HEK293 (cell line): ENCODE results near the gene ATP12A.

Experiments used
- CTCF ChIA-PET: fragments of 350-600 bp; formaldehyde crosslinking; extraction: SDS; loops from one replicate; lab custom pipeline; 2021; ENCODE audit warnings: antibody characterized with exemption; lab: Yijun Ruan, JAX
- POLR2A ChIA-PET: fragments of 300-600 bp; formaldehyde crosslinking; extraction: SDS; loops from one replicate; lab custom pipeline; 2020; ENCODE audit warnings: antibody characterized with exemption, inconsistent platforms; lab: Yijun Ruan, JAX
- H3K27ac ChIP-seq: fragments of 200-500 bp; sonication (Bioruptor generic); 2 replicates; pipeline ENCODE4 v1.5.1; 2014; ENCODE audit warnings: low read depth, low read length, control low read depth, inconsistent platforms; ENCODE audit errors: extremely low read depth
- H3K36me3 ChIP-seq, 2 experiments: fragments of 200-500 bp in 1 of 2; sonication (Bioruptor generic) in 1 of 2; 1 replicate in 1 of 2; 2 replicates in 1 of 2; pipeline ENCODE4 v1.5.1; 2014 to 2017; ENCODE audit warnings: inconsistent platforms in 2 of 2, low read length in 2 of 2; ENCODE audit not compliant: control insufficient read depth in 2 of 2, insufficient read depth in 1 of 2
- H3K4me1 ChIP-seq: fragments of 200-500 bp; sonication (Bioruptor generic); 2 replicates; pipeline ENCODE4 v1.5.1; 2014; ENCODE audit warnings: mild to moderate bottlenecking, low read length, inconsistent platforms; ENCODE audit not compliant: control insufficient read depth, insufficient read depth
- H3K4me3 ChIP-seq: 2 replicates; pipeline ENCODE4 v1.5.1; 2011; ENCODE audit warnings: low read depth, mild to moderate bottlenecking, control low read depth, low read length, moderate library complexity
- H3K9me3 ChIP-seq: fragments of 200-500 bp; sonication (Bioruptor generic); 2 replicates; pipeline ENCODE4 v1.5.1; 2014; ENCODE audit warnings: low read depth, low read length, inconsistent platforms; ENCODE audit not compliant: control insufficient read depth, insufficient read depth
- BCL11B ChIP-seq: fragments of 450-650 bp; formaldehyde crosslinking; IDR thresholded peaks from 2 replicates; pipeline ENCODE4 v1.5.1; 2016; ENCODE audit warnings: low read depth, missing biosample characterization, missing genetic modification characterization
- HOXA7 ChIP-seq: sonication (generic); formaldehyde crosslinking; IDR thresholded peaks from 2 replicates; pipeline ENCODE4 v1.8.1; 2022; ENCODE audit warnings: missing genetic modification reagents, borderline replicate concordance
- MZF1 ChIP-seq: fragments of 450-650 bp; formaldehyde crosslinking; IDR thresholded peaks from 2 replicates; pipeline ENCODE4 v1.5.1; 2017; ENCODE audit warnings: missing biosample characterization, missing genetic modification characterization, borderline replicate concordance
- OSR2 ChIP-seq: fragments of 450-650 bp; formaldehyde crosslinking; IDR thresholded peaks from 2 replicates; pipeline ENCODE4 v1.5.1; 2016; ENCODE audit warnings: missing biosample characterization, missing genetic modification characterization
- REPIN1 ChIP-seq: fragments of 450-650 bp; formaldehyde crosslinking; IDR thresholded peaks from 2 replicates; pipeline ENCODE4 v1.5.1; 2017; ENCODE audit warnings: missing biosample characterization, missing genetic modification characterization, low read depth
- WT1 ChIP-seq: fragments of 450-650 bp; formaldehyde crosslinking; IDR thresholded peaks from 2 replicates; pipeline ENCODE4 v1.5.1; 2016; ENCODE audit warnings: missing biosample characterization, missing genetic modification characterization
- ZBTB8A ChIP-seq: fragments of 450-650 bp; formaldehyde crosslinking; IDR thresholded peaks from 2 replicates; pipeline ENCODE4 v1.5.1; 2016; ENCODE audit warnings: missing biosample characterization, missing genetic modification characterization
- ZEB2 ChIP-seq: fragments of 450-650 bp; formaldehyde crosslinking; IDR thresholded peaks from 2 replicates; pipeline ENCODE4 v1.5.1; 2016; ENCODE audit warnings: missing biosample characterization, missing genetic modification characterization
- ZFP69B ChIP-seq: fragments of 450-650 bp; formaldehyde crosslinking; IDR thresholded peaks from 2 replicates; pipeline ENCODE4 v1.5.1; 2016; ENCODE audit warnings: missing biosample characterization, missing genetic modification characterization
- ZNF324 ChIP-seq: fragments of 450-650 bp; formaldehyde crosslinking; IDR thresholded peaks from 2 replicates; pipeline ENCODE4 v1.5.1; 2016; ENCODE audit warnings: missing biosample characterization, missing genetic modification characterization
- ZNF341 ChIP-seq: fragments of 450-650 bp; formaldehyde crosslinking; IDR thresholded peaks from 2 replicates; pipeline ENCODE4; 2016; ENCODE audit warnings: low read depth, missing biosample characterization, missing genetic modification characterization
- ZNF391 ChIP-seq: fragments of 450-650 bp; formaldehyde crosslinking; IDR thresholded peaks from 2 replicates; pipeline ENCODE4 v1.5.1; 2016; ENCODE audit warnings: low read depth, missing biosample characterization, missing genetic modification characterization, borderline replicate concordance
- ZNF426 ChIP-seq: fragments of 450-650 bp; formaldehyde crosslinking; IDR thresholded peaks from 2 replicates; pipeline ENCODE4 v1.5.1; 2017; ENCODE audit warnings: missing biosample characterization, missing genetic modification characterization, mild to moderate bottlenecking, inconsistent platforms, moderate library complexity
- ZNF510 ChIP-seq: fragments of 450-650 bp; formaldehyde crosslinking; IDR thresholded peaks from 2 replicates; pipeline ENCODE4 v1.5.1; 2018; ENCODE audit warnings: mild to moderate bottlenecking, missing genetic modification characterization, missing biosample characterization; ENCODE audit not compliant: insufficient replicate concordance
- ZNF514 ChIP-seq: fragments of 450-650 bp; formaldehyde crosslinking; IDR thresholded peaks from 2 replicates; pipeline ENCODE4 v1.5.1; 2016; ENCODE audit warnings: missing biosample characterization, missing genetic modification characterization
- ZNF707 ChIP-seq: fragments of 450-650 bp; formaldehyde crosslinking; IDR thresholded peaks from 2 replicates; pipeline ENCODE4 v1.5.1; 2016; ENCODE audit warnings: missing biosample characterization, missing genetic modification characterization
- ZNF76 ChIP-seq: fragments of 450-650 bp; formaldehyde crosslinking; IDR thresholded peaks from 2 replicates; pipeline ENCODE4; 2016; ENCODE audit warnings: low read depth, missing biosample characterization, missing genetic modification characterization, borderline replicate concordance
- TF ChIP-seq, protein P1 (sequence below): fragments of 450-650 bp; formaldehyde crosslinking; IDR thresholded peaks from 2 replicates; pipeline ENCODE4 v1.5.1; 2016; ENCODE audit warnings: missing biosample characterization, missing genetic modification characterization
- TF ChIP-seq, protein P2 (sequence below): fragments of 450-650 bp; formaldehyde crosslinking; IDR thresholded peaks from 2 replicates; pipeline ENCODE4 v1.5.1; 2016; ENCODE audit warnings: missing biosample characterization, missing genetic modification characterization, borderline replicate concordance
- TF ChIP-seq, protein P3 (sequence below): fragments of 450-650 bp; formaldehyde crosslinking; IDR thresholded peaks from 2 replicates; pipeline ENCODE4; 2016; ENCODE audit warnings: missing biosample characterization, missing genetic modification characterization
- TF ChIP-seq, protein P4 (sequence below): IDR thresholded peaks from 2 replicates; pipeline ENCODE4 v1.6.1; 2011; ENCODE audit warnings: mild to moderate bottlenecking, low read depth, low read length, borderline replicate concordance
- TF ChIP-seq, protein P5 (sequence below): fragments of 450-650 bp; formaldehyde crosslinking; IDR thresholded peaks from 2 replicates; pipeline ENCODE4 v1.5.1; 2016; ENCODE audit warnings: missing biosample characterization, missing genetic modification characterization
- TF ChIP-seq, protein P6 (sequence below): fragments of 450-650 bp; formaldehyde crosslinking; IDR thresholded peaks from 2 replicates; pipeline ENCODE4 v1.5.1; 2017; ENCODE audit warnings: missing biosample characterization, missing genetic modification characterization

Gene ATP12A

DNA sequence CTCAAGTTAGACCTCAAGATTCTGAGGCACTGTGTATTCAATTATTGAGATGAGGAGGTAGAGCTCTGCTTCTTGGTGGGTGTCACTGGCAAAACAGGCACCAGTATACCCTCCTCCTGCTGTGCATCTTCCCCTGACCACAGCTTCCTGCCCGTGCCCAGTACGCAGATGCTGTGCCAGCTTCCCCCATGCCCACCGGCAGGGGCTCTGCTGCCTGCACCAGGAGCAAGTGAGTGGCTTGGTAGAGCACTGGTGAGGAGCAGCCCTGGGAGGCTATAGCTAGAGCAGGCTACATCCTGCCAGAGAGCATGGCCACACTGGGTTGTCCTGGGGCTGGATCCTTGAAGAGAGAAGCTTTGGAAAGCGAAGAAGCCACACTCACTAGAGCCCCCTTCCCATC lies 62.8 kb downstream of the ATP12A start:
- TF ChIP-seq ZNF510 (tag by site-specific recombination) (no peak), ZFP69B (tag by site-specific recombination) (no peak), ZNF76 (tag by site-specific recombination) (no peak), BCL11B (no peak), ZEB2 (tag by site-specific recombination) (no peak)
- TF ChIP-seq, protein P1, sequence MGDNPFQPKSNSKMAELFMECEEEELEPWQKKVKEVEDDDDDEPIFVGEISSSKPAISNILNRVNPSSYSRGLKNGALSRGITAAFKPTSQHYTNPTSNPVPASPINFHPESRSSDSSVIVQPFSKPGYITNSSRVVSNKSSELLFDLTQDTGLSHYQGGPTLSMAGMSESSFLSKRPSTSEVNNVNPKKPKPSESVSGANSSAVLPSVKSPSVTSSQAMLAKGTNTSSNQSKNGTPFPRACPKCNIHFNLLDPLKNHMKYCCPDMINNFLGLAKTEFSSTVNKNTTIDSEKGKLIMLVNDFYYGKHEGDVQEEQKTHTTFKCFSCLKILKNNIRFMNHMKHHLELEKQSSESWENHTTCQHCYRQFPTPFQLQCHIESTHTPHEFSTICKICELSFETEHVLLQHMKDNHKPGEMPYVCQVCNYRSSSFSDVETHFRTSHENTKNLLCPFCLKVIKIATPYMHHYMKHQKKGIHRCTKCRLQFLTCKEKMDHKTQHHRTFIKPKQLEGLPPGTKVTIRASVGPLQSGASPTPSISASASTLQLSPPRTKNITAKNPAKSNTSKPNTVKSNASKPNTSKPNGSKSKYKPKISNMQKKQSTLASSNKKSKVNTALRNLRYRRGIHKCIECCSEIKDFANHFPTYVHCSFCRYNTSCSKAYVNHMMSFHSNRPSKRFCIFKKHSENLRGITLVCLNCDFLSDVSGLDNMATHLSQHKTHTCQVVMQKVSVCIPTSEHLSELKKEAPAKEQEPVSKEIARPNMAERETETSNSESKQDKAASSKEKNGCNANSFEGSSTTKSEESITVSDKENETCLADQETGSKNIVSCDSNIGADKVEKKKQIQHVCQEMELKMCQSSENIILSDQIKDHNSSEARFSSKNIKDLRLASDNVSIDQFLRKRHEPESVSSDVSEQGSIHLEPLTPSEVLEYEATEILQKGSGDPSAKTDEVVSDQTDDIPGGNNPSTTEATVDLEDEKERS (tag by site-specific recombination) = no peak
- TF ChIP-seq, protein P2, sequence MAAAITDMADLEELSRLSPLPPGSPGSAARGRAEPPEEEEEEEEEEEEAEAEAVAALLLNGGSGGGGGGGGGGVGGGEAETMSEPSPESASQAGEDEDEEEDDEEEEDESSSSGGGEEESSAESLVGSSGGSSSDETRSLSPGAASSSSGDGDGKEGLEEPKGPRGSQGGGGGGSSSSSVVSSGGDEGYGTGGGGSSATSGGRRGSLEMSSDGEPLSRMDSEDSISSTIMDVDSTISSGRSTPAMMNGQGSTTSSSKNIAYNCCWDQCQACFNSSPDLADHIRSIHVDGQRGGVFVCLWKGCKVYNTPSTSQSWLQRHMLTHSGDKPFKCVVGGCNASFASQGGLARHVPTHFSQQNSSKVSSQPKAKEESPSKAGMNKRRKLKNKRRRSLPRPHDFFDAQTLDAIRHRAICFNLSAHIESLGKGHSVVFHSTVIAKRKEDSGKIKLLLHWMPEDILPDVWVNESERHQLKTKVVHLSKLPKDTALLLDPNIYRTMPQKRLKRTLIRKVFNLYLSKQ = no peak
- ChIA-PET POLR2A (interaction anchor here (0.6 kb wide), 1 partner anchor 24 kb away, joined by 3 read pairs; no protein-coding TSS in a partner anchor), CTCF (interaction anchor here (1.1 kb wide), 1 partner anchor 49 kb away, joined by 4 read pairs; no protein-coding TSS in a partner anchor)
- Histone ChIP-seq H3K9me3 (no peaks in the 10 kb centered on the region), H3K4me1 (no peaks in the 10 kb centered on the region), H3K36me3 (no peaks in the 10 kb centered on the region), H3K4me3 (no peak overlapping the region), H3K27ac (no peak overlapping the region)

DNA sequence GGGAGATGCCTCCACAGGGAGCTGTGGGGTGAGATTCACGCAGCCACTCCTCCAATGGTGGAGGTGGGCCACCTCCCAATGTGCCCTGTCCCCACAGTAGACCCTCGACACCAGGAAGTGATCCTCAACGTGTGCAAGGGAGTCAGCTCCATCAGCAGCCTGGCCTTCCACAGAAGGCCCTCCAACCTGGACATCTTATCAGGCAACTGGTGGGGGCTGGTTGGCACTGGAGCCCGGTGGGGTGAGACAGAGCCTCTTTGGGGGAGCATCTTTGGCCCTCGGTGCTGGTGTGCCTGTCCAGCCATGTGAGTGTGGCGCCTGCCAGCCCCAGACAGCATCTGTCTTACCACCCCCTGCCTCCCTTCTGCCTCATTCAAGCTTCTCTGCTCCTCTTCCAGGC lies 64.0 kb downstream of the ATP12A start:
- Histone ChIP-seq H3K4me1 (no peaks in the 10 kb centered on the region), H3K4me3 (no peak overlapping the region)
- CTCF ChIA-PET = no interaction called here
- TF ChIP-seq HOXA7 (CRISPR knock-in tag) = no peak
- no peak for TF ChIP-seq ZNF391 (tag by site-specific recombination)
- TF ChIP-seq ZNF514 (tag by site-specific recombination) = no peak
- TF ChIP-seq, protein P3, sequence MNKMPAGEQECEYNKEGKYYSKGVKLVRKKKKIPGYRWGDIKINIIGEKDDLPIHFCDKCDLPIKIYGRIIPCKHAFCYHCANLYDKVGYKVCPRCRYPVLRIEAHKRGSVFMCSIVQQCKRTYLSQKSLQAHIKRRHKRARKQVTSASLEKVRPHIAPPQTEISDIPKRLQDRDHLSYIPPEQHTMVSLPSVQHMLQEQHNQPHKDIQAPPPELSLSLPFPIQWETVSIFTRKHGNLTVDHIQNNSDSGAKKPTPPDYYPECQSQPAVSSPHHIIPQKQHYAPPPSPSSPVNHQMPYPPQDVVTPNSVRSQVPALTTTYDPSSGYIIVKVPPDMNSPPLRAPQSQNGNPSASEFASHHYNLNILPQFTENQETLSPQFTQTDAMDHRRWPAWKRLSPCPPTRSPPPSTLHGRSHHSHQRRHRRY (tag by site-specific recombination) = no peak
- no peak for TF ChIP-seq ZNF324 (tag by site-specific recombination)
- TF ChIP-seq ZBTB8A (tag by site-specific recombination) = no peak
- TF ChIP-seq, all 188 proteins: peak for 0
- H3K9me3 ChIP-seq = no peaks in the 10 kb centered on the region
- POLR2A ChIA-PET = no interaction called here
- H3K36me3 ChIP-seq = no peaks in the 10 kb centered on the region
- H3K27ac ChIP-seq = no peak overlapping the region

DNA sequence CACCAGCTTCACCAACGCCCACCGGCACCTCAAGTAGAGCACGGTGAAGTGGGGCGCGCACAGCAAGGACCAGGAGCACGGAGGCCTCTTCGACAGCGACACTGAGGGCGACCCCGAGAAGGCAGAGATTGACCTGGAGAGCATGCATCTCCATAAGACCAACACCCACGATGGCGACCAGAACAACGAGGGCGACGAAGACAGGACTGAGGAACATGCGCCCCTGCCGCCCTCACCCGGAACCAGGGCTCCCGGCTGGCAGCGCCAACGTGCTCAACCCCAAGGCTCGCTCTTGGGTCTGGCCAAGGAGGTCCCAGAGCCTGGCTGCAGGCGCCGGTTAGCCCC lies 65.3 kb downstream of the ATP12A start:
- ChIA-PET POLR2A (no interaction called here), CTCF (interaction anchor here (0.5 kb wide), 1 partner anchor 225 kb away, joined by 3 read pairs; no protein-coding TSS in a partner anchor)
- Histone ChIP-seq H3K36me3 (no peaks in the 10 kb centered on the region), H3K4me1 (no peaks in the 10 kb centered on the region), H3K27ac (no peak overlapping the region), H3K9me3 (no peaks in the 10 kb centered on the region), H3K4me3 (no peak overlapping the region)
- TF ChIP-seq, protein P4, sequence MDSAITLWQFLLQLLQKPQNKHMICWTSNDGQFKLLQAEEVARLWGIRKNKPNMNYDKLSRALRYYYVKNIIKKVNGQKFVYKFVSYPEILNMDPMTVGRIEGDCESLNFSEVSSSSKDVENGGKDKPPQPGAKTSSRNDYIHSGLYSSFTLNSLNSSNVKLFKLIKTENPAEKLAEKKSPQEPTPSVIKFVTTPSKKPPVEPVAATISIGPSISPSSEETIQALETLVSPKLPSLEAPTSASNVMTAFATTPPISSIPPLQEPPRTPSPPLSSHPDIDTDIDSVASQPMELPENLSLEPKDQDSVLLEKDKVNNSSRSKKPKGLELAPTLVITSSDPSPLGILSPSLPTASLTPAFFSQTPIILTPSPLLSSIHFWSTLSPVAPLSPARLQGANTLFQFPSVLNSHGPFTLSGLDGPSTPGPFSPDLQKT = no peak
- TF ChIP-seq, protein P5, sequence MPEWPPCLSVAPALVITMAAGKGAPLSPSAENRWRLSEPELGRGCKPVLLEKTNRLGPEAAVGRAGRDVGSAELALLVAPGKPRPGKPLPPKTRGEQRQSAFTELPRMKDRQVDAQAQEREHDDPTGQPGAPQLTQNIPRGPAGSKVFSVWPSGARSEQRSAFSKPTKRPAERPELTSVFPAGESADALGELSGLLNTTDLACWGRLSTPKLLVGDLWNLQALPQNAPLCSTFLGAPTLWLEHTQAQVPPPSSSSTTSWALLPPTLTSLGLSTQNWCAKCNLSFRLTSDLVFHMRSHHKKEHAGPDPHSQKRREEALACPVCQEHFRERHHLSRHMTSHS = no peak
- TF ChIP-seq MZF1 (tag by site-specific recombination) (no peak), ZNF707 (tag by site-specific recombination) (no peak), OSR2 (tag by site-specific recombination) (no peak), ZNF341 (tag by site-specific recombination) (no peak), ZEB2 (tag by site-specific recombination) (no peak), WT1 (tag by site-specific recombination) (no peak), REPIN1 (tag by site-specific recombination) (no peak), ZNF426 (no peak)
- TF ChIP-seq, protein P6, sequence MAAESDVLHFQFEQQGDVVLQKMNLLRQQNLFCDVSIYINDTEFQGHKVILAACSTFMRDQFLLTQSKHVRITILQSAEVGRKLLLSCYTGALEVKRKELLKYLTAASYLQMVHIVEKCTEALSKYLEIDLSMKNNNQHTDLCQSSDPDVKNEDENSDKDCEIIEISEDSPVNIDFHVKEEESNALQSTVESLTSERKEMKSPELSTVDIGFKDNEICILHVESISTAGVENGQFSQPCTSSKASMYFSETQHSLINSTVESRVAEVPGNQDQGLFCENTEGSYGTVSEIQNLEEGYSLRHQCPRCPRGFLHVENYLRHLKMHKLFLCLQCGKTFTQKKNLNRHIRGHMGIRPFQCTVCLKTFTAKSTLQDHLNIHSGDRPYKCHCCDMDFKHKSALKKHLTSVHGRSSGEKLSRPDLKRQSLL = no peak
